Keratinocyte (primary cell): ENCODE measurements around the gene C17orf75.

ENCODE experiments used
- EZH2 ChIP-seq: IDR thresholded peaks from one replicate; pipeline ENCODE4 v1.6.1; 2012; ENCODE audit warnings: inconsistent platforms, mild to moderate bottlenecking, low read length, moderate library complexity
- TF ChIP-seq, protein P1 (sequence below), 3 experiments: IDR thresholded peaks in 1 of 3; conservative IDR thresholded peaks in 1 of 3; optimal IDR thresholded peaks in 1 of 3; 2 replicates in 2 of 3; 3 replicates in 1 of 3; pipeline versions ENCODE3 to v1.5.1; 2011; ENCODE audit warnings: low read length in 3 of 3, mild to moderate bottlenecking in 3 of 3, moderate library complexity in 2 of 3, control low read depth in 1 of 3, inconsistent platforms in 1 of 3; ENCODE audit not compliant: insufficient read depth in 2 of 3; ENCODE audit errors: extremely low read depth in 1 of 3

DNA sequence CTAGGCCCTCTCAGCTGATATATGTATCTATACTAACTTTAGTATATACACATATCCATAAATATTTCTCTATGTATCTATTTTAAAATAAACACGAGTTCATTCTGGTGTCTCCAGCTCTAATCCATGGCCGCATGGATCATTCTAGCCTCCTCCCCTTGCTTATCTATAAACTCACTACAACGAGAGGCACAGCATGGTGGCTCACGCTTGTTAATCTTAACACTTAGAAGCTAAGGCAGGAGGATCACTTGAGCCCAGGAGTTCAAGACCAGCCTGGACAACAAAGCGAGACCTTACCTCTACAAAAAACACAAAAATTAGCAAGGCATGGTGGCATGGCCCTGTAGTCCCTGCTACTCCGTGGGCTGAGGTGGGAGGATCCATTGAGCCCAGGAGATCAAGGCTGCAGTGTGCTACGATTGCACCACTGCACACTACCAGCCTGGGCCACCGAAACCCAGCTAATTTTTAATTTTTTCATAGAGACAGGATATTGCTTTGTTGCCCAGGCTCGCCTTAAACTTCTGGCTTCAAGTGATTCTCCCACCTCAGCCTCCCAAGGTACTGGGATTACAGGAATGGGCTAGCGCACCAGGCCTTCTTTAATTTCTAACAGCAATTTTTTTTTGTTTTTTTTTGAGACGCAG lies 4.1 kb upstream of the C17orf75 start:
- TF ChIP-seq, protein P1, sequence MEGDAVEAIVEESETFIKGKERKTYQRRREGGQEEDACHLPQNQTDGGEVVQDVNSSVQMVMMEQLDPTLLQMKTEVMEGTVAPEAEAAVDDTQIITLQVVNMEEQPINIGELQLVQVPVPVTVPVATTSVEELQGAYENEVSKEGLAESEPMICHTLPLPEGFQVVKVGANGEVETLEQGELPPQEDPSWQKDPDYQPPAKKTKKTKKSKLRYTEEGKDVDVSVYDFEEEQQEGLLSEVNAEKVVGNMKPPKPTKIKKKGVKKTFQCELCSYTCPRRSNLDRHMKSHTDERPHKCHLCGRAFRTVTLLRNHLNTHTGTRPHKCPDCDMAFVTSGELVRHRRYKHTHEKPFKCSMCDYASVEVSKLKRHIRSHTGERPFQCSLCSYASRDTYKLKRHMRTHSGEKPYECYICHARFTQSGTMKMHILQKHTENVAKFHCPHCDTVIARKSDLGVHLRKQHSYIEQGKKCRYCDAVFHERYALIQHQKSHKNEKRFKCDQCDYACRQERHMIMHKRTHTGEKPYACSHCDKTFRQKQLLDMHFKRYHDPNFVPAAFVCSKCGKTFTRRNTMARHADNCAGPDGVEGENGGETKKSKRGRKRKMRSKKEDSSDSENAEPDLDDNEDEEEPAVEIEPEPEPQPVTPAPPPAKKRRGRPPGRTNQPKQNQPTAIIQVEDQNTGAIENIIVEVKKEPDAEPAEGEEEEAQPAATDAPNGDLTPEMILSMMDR (optimal IDR thresholded peaks at IDR 0.05 in 1 of 3, IDR thresholded peaks at IDR 0.05 in 1 of 3, conservative IDR thresholded peaks at IDR 0.05 in 1 of 3; ENCODE audit: extremely low read depth in 1 of 3, insufficient read depth in 2 of 3, low read length in 3 of 3), result no peak
- TF ChIP-seq EZH2, result no peak
